ENCODE results near the gene BLNK. TPM values are rescaled to one million over a fixed set of nuclear protein-coding genes. Genes with fewer than 3 reads are reported as not detected.

Gene BLNK
- total RNA-seq, 4 donors from 2014 or later, result 28.2 to 50.5 (median 35.9) TPM

DNA sequence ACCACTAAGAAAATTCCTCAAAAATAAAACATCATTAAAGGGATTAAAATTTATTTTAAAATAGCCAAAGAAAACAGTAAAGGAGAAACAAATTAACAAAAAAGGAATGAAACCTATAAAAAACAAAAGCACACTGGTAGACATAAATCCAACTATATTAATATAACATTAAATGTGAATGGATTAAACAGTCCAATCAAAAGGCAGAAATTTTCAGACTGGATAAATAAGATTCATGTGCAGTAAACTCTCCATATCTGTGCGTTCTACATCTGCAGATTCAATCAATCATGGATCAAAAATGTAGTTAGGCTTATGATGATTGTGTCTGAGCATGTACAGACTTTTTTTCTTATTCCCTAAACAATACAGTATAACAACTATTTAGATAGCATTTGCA lies 98.7 kb downstream of the BLNK start:
- 77 to 86% methylated on average over 1 of the region's 1 CpG for WGBS, 2 donors
- H3K4me3 ChIP-seq, result no peak overlapping the region
- TF ChIP-seq CTCF (IDR thresholded peaks at IDR 0.05) (no peak), POLR2A (IDR thresholded peaks at IDR 0.05) (no peak)

DNA sequence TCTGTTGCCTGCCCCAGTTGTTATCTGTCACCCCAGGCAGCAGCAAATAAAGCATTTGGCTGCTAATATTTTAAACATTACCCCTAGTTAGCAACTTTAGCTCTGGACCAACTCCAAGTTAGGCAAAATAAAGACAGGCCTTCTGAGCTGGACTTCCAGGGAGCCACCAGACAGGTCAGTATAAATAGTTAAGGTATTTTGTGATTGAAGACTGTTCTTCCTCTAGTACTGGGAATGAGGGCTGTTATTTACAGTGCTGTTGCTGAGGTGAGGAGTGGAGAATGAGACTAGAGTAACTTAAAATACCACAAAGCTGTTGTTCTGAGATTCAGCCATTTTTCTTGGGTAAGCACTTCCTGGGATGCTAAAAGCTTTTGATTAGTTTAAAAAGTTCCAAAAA lies 101.1 kb downstream of the BLNK start:
- H3K36me3 ChIP-seq, result no peaks in the 10 kb centered on the region
- H3K4me3 ChIP-seq, result no peak overlapping the region
- no peak for TF ChIP-seq CTCF (IDR thresholded peaks at IDR 0.05)
- TF ChIP-seq POLR2A (IDR thresholded peaks at IDR 0.05), result no peak
- intact Hi-C loops (cut with DNase I), result no loop called here
- peaks cover 0 to 25% (median 9%) of the 10 kb centered on the region in 3 donors for H3K9me3 ChIP-seq
- H3K4me1 ChIP-seq, result no peaks in the 10 kb centered on the region
- DNase-seq, result no peak
- H3K27ac ChIP-seq, result no peak overlapping the region
- H3K27me3 ChIP-seq, result no peaks in the 10 kb centered on the region

More for the DNA sequence above, 98.7 kb downstream of the BLNK start:
- intact Hi-C loops (cut with DNase I), result no loop called here
- Histone ChIP-seq H3K36me3 (no peaks in the 10 kb centered on the region), H3K27me3 (no peaks in the 10 kb centered on the region), H3K27ac (no peak overlapping the region), H3K4me1 (no peaks in the 10 kb centered on the region), H3K9me3 (peaks cover 0 to 35% (median 15%) of the 10 kb centered on the region in 3 donors)
- no peak for DNase-seq

GRCh38 chr10:96168546-96168945 lies 102.8 kb downstream of the BLNK start:
- Histone ChIP-seq H3K9me3 (peaks cover 0 to 25% (median 9%) of the 10 kb centered on the region in 3 donors), H3K4me1 (no peaks in the 10 kb centered on the region), H3K36me3 (no peaks in the 10 kb centered on the region), H3K27ac (no peak overlapping the region), H3K27me3 (no peaks in the 10 kb centered on the region), H3K4me3 (no peak overlapping the region)
- 60 to 79% methylated on average over 1 of the region's 1 CpG for WGBS, 2 donors
- TF ChIP-seq POLR2A (IDR thresholded peaks at IDR 0.05) (no peak), CTCF (IDR thresholded peaks at IDR 0.05) (no peak)
- intact Hi-C loops (cut with DNase I), result no loop called here
- no peak for DNase-seq

GRCh38 chr10:96165726-96166125 lies 105.6 kb downstream of the BLNK start:
- TF ChIP-seq CTCF (IDR thresholded peaks at IDR 0.05) (no peak), POLR2A (IDR thresholded peaks at IDR 0.05) (no peak)
- Histone ChIP-seq H3K27me3 (no peaks in the 10 kb centered on the region), H3K4me3 (no peak overlapping the region), H3K36me3 (peaks cover 0 to 4% (median 0%) of the 10 kb centered on the region in 3 donors), H3K4me1 (no peaks in the 10 kb centered on the region), H3K27ac (no peak overlapping the region), H3K9me3 (peaks cover 0 to 25% (median 9%) of the 10 kb centered on the region in 3 donors)
- DNase-seq, result no peak
- intact Hi-C loops (cut with DNase I), result no loop called here
- 77 to 91% methylated on average over 6 of the region's 6 CpGs for WGBS, 2 donors

GRCh38 chr10:96153070-96153469 lies 118.3 kb downstream of the BLNK start:
- DNase-seq, result no peak
- no peaks in the 10 kb centered on the region for H3K9me3 ChIP-seq
- no peak overlapping the region for H3K27ac ChIP-seq
- no peaks in the 10 kb centered on the region for H3K27me3 ChIP-seq
- H3K36me3 ChIP-seq, result peaks cover 6 to 89% (median 25%) of the 10 kb centered on the region in 3 donors
- intact Hi-C loops (cut with DNase I), result no loop called here
- no peak overlapping the region for H3K4me3 ChIP-seq
- TF ChIP-seq CTCF (IDR thresholded peaks at IDR 0.05) (no peak), POLR2A (IDR thresholded peaks at IDR 0.05) (no peak)
- WGBS, 2 donors, result 57 to 58% methylated on average over 1 of the region's 1 CpG
- no peaks in the 10 kb centered on the region for H3K4me1 ChIP-seq

Measured in esophagus squamous epithelium (tissue), 5 donors.